HG02938 (cell line): ENCODE measurements around the gene E2F4.
A peak's percentile ranks its signal among the peaks of the same experiment; 100 is the strongest.

Experiments
- ATAC-seq: cut with Tn5 transposase; IDR thresholded peaks from one replicate; pipeline ENCODE4 v1.9.1; 2021; ENCODE audit warnings: mild to moderate bottlenecking, moderate library complexity; ENCODE audit not compliant: unreplicated experiment

Gene E2F4

GRCh38 chr16:67247192-67248072, 55.5 kb downstream of the E2F4 start, which contains the start of gene FHOD1:
Gene FHOD1 (minus strand): TSS chr16:67247481. CDS start chr16:67247410, 71 bp downstream.
- ATAC-seq: peak; percentile 46

GRCh38 chr16:67248073-67248400, 56.1 kb downstream of the E2F4 start:
- ATAC-seq: no peak
